ENCODE measurements around the gene SPATA31C1.
"Not testable (repeated sequence)": the region's sequence is repeated elsewhere in the genome, so short reads cannot be mapped to it uniquely, and the experiment has no call there.

Gene SPATA31C1

DNA sequence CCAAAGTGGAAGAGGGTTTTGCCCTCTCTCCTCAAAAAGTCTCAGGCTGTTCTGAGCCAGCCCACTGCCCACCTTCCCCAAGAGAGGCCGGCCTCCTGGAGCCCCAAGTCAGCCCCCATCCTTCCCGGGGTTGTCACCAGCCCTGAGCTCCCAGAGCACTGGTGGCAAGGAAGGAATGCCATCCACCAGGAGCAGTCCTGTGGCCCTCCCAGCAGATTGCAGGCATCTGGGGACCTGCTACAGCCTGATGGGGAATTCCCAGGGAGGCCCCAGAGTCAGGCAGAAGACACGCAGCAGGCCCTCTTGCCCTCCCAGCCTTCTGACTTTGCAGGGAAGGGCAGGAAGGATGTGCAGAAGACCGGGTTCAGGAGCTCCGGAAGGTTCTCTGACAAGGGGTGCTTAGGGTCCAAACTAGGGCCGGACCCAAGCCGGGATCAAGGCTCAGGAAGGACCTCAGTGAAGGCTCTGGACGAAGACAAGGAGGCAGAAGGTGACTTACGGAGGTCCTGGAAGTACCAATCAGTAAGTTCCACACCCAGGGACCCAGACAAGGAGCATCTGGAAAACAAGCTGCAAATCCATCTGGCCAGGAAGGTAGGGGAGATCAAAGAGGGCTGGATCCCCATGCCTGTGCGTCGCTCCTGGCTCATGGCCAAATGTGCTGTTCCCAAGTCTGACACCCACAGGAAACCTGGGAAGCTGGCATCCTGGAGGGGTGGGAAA lies 31.4 kb upstream of the SPATA31C1 start:
- no peak for DNase-seq (ENCODE audit: low read depth in 4 of 4, low spot score in 1 of 4)

DNA sequence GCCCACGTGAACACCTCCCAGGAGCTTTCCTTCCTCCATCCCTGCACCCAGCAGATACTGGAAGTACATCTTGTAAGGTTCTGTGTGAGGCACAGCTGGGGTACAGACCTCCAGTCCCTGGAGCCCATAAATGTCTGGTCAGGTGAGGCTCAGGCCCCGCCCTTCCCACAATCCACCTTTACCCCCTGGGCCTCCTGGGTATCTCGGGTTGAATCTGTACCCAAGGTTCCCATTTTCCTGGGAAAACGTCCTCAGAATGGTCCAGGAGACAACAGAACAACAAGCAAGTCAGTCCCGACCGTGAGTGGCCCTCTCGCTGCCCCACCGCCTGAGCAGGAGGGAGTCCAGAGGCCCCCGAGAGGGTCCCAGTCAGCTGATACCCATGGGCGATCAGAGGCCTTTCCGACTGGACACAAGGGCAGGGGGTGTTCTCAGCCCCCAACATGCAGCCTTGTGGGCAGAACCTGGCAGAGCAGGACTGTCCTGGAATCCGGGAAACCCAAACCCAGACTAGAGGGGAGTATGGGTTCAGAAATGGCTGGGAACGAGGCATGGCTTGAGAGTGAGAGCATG lies 30.7 kb upstream of the SPATA31C1 start:
- DNase-seq (ENCODE audit: low read depth in 4 of 4, low spot score in 1 of 4) = no peak

DNA sequence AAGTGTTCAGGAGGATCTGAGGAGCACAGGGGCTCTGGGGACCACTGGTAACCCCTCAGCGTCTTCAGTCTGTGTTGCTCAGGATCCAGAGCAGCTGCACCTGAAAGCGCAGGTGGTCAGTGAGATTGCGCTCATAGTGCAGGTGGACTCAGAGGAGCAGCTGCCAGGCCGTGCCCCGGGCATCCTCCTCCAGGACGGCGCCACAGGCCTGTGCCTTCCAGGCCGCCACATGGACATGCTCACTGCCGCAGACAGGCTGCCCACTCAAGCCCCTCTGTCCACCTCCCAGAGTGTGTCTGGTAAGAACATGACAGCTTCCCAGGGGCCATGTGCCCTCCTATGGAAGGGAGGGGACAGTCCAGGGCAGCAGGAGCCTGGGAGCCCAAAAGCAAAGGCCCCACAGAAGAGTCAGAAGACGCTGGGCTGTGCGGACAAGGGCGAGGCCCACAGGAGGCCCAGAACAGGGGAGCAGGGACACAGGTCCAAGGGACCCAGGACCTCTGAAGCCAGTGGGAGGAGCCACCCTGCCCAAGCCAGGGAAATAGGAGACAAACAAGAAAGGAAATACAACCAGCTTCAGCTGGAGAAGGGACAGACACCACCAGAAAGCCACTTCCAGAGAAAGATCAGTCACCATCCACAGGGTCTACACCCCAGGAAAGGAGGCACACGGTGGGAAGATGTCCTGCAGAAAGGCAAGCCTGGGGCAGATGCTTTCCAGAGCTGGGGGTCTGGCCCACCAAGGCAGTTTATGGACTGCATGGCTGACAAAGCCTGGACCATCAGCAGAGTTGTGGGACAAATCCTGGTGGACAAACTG lies 29.9 kb upstream of the SPATA31C1 start:
- DNase-seq (ENCODE audit: low read depth in 4 of 4, low spot score in 1 of 4) = no peak

- no peak for DNase-seq (ENCODE audit: low read depth in 4 of 4, low spot score in 1 of 4)
Observed at GRCh38 chr9:87888501-87888900, 29.3 kb upstream of the SPATA31C1 start.

- no peak for DNase-seq (ENCODE audit: low read depth in 4 of 4, low spot score in 1 of 4)
Observed at GRCh38 chr9:87889065-87889881, 28.5 kb upstream of the SPATA31C1 start.

DNA sequence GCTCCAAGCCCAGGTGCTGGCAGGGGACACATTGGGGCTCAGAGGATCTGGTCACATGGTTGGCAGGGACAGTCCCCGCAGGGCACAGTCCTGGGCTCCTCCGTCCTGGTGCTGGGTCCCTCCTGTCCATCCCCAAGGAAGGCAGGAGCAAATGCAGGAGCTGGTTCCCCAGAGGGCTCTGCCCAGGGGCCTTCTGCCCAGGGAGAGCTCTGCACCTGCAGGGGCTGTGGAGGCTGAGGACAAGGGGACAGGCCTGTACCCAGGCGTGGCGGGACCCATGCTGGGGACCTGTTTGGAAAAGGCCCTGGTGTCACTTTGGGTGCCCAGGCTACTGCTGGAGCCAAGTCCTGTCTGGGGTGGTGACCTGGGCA lies 27.9 kb upstream of the SPATA31C1 start:
- no peak for DNase-seq (ENCODE audit: low read depth in 4 of 4, low spot score in 1 of 4)

GRCh38 chr9:87890837-87891236 lies 26.9 kb upstream of the SPATA31C1 start:
- no peak for DNase-seq (ENCODE audit: low read depth in 4 of 4, low spot score in 1 of 4)

GRCh38 chr9:87891754-87892153 lies 26.0 kb upstream of the SPATA31C1 start:
- DNase-seq (ENCODE audit: low read depth in 4 of 4, low spot score in 1 of 4) = no peak

DNA sequence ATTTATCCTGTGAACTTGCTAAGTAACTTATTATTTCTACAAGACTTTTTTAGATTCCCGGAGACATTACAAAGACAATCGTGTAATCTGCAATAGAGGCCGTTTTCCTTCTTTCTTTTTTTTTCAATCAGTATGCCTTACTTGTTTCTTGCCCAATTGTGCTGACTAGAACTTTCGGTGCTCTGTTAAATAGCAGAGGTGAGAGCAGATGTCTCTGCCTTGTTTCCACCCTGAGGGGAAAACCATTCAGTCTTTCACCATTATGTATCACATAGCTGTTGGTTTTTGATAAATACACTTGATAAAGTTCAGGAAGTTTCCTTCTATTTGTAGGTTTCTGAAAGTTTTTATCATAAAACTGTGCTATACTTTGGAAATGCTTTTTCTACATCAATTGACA lies 24.8 kb upstream of the SPATA31C1 start:
- DNase-seq (ENCODE audit: low read depth in 4 of 4, low spot score in 1 of 4) = no peak

- no peak for DNase-seq (ENCODE audit: low read depth in 4 of 4, low spot score in 1 of 4)
Observed at GRCh38 chr9:87894998-87895625, 22.6 kb upstream of the SPATA31C1 start.

DNA sequence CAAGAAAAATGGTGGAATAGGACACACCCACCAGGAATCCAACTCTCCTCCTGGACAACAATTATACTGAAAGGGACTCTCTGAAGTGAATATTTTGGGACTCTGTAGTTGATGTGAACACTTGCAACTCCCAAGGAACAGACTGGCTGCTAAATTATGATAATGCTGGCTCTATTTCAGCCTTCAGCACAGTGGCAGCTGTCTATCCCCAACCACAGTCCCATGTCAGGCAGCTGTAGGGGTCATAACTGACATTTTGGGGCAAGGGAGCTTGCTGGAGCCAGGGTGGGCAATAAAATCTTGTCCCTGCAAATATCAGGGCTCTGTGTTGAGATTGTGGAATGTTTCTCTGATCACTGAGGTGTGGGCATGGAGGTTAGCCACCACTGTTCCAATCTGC lies 20.9 kb upstream of the SPATA31C1 start:
- DNase-seq (ENCODE audit: low read depth in 4 of 4, low spot score in 1 of 4) = no peak

DNA sequence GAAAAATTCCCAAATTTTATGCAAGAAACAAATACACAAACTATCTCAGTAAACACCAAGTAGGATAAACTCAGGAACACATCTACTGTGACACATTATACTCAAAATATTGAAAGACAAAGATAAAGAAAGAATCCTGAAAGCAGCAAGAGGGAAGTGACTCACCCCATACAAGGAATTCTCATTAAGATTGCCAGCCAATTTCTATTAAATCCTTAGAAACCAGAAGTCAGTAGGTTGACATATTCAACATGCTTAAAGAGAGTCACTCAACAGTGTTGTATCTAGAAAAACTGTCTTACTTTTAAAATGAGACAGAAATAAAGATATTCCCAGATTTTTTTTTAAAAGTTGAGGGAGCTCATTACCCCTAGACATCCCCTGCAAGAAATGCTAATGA lies 19.6 kb upstream of the SPATA31C1 start:
- DNase-seq (ENCODE audit: low read depth in 4 of 4, low spot score in 1 of 4) = no peak

DNA sequence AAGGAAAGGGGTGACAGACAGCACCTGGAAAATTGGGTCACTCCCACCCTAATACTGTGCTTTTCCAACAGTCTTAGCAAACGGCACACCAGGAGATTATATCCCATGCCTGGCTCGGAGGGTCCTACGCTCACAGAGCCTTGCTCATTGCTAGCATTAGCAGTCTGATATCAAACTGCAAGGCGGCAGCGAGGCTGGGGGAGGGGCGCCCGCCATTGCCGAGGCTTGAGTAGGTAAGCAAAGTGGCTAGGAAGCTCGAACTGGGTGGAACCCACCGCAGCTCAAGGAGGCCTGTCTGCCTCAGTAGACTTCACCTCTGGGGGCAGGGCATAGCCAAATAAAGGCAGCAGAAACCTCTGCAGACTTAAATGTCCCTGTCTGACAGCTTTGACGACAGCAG lies 15.4 kb upstream of the SPATA31C1 start:
- not testable (repeated sequence) for DNase-seq (ENCODE audit: low read depth in 4 of 4, low spot score in 1 of 4)

- no peak for DNase-seq (ENCODE audit: low read depth in 4 of 4, low spot score in 1 of 4)
Observed at GRCh38 chr9:87909310-87910041, 8.3 kb upstream of the SPATA31C1 start.

DNA sequence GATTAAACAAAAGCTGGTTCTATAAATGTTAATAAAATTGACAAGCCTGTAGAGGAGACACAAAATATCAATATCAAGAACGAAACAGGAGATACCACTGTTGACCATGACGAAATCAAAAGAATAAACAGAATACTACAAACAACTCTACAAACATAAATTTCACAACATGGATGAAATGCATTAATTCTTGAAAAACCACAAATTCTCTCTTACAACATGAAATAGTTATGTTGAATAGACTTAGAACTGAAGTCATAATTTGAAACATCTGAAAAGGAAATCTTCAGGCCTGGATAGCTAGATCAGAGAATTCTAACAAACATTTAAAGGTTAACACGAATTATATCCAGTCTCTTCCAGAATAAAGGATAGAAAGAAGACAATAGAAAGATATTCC lies 6.9 kb upstream of the SPATA31C1 start:
- no peak for DNase-seq (ENCODE audit: low read depth in 4 of 4, low spot score in 1 of 4)

GRCh38 chr9:87919013-87919412 lies 1.3 kb downstream of the SPATA31C1 start:
- not testable (repeated sequence) for DNase-seq (ENCODE audit: low read depth in 4 of 4, low spot score in 1 of 4)

GRCh38 chr9:87921561-87921960 lies 3.8 kb downstream of the SPATA31C1 start:
- DNase-seq (ENCODE audit: low read depth in 4 of 4, low spot score in 1 of 4) = not testable (repeated sequence)

DNA sequence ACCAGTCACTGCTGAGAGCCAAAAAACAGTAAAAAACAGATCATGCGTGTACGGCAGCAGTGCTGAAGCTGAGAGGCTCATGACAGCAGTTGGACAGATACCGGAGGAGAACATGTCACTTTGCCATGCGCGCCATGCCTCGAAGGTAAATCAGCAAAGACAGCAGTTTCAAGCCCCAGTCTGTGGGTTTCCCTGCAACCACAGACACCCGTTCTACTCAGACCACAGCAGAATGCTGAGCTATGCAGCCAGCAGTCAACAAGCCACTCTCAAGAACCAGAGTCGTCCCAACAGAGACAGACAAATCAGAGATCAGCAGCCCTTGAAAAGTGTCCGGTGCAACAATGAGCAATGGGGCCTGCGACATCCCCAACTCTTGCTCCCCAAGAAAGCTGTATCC lies 5.2 kb downstream of the SPATA31C1 start:
- DNase-seq (ENCODE audit: low read depth in 4 of 4, low spot score in 1 of 4) = not testable (repeated sequence)

- not testable (repeated sequence) for DNase-seq (ENCODE audit: low read depth in 4 of 4, low spot score in 1 of 4)
Observed at GRCh38 chr9:87924851-87925250, 7.1 kb downstream of the SPATA31C1 start.

DNA sequence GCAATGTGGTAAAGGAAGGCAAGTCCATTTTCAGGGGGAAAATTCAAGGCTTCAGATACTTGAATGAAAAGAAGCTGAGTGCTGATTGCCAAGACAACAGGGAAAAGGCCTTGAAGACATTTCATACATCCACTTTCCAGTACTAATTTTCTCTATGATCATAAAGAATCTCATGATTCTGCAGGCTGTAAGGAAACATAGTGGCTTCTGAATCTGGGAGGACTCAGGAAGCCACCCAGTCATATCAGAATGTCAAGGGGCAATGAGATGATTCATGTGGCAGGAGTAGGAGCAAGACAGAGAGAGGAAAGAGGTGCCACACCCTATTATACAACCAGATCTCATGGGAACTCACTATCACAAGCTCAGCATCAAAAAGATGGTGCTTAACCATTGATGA lies 11.4 kb downstream of the SPATA31C1 start:
- not testable (repeated sequence) for DNase-seq (ENCODE audit: low read depth in 4 of 4, low spot score in 1 of 4)

Measured in stimulated activated CD4-positive, alpha-beta T cell treated with anti-CD3 and anti-CD28 coated beads, Interleukin-1b, Interleukin-23, amount 100 ng/mL, for 24 hours (primary cell).